OCI-LY7 (cell line): ENCODE measurements around the gene SRGAP3.

Experiments
- EZH2phosphoT487 ChIP-seq: fragments of 200-600 bp; sonication (generic); IDR thresholded peaks from 2 replicates; pipeline ENCODE4 v1.6.1; 2018; ENCODE audit warnings: low read depth, borderline replicate concordance, mild to moderate bottlenecking, mixed run types, antibody characterized with exemption, low read length, moderate library complexity, mixed read lengths
- TF ChIP-seq, protein P1 (sequence below): fragments of 200-600 bp; sonication (generic); conservative IDR thresholded peaks from 2 replicates; pipeline ENCODE4 v1.5.1; 2014; ENCODE audit warnings: mild to moderate bottlenecking, antibody characterized with exemption, low read length, moderate library complexity, mixed read lengths

DNA sequence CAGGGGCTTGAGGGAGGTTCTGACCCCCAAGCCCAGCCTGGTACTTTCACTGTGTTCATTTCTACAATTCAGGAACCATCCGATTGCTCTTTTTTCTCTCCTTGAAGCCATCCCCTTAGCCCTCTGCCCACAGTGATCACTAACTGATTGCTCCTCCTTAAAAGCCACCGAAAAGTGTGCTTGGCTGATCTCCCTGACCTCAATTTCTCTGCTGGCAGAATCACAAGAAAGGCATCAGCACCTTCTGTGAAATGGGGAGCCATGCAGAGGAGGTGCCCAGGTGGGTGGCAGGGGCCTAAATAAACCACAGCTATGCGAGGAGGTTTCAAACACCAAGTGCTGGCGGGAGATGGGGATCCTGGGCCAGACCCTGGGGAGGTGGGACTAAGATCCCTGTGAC, 56.2 kb downstream of the SRGAP3 start:
- TF ChIP-seq, protein P1, sequence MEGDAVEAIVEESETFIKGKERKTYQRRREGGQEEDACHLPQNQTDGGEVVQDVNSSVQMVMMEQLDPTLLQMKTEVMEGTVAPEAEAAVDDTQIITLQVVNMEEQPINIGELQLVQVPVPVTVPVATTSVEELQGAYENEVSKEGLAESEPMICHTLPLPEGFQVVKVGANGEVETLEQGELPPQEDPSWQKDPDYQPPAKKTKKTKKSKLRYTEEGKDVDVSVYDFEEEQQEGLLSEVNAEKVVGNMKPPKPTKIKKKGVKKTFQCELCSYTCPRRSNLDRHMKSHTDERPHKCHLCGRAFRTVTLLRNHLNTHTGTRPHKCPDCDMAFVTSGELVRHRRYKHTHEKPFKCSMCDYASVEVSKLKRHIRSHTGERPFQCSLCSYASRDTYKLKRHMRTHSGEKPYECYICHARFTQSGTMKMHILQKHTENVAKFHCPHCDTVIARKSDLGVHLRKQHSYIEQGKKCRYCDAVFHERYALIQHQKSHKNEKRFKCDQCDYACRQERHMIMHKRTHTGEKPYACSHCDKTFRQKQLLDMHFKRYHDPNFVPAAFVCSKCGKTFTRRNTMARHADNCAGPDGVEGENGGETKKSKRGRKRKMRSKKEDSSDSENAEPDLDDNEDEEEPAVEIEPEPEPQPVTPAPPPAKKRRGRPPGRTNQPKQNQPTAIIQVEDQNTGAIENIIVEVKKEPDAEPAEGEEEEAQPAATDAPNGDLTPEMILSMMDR: no peak
- TF ChIP-seq EZH2phosphoT487: no peak
